Liver (tissue), 9 donors: Measurements from ENCODE around the gene VWC2. TPM values are rescaled to one million over a fixed set of nuclear protein-coding genes. Genes with fewer than 3 reads are reported as not detected.

ENCODE experiments used
- DNase-seq: peaks from one replicate; pipeline ENCODE4 v3.0.0-alpha.2; 2017; ENCODE audit warnings: low spot score
- H3K27ac ChIP-seq, 2 donors: one replicate each; pipeline ENCODE4 v1.7.0; 2013; ENCODE audit warnings: inconsistent platforms in 2 of 2, low read length in 2 of 2, control low read depth in 1 of 2, low read depth in 1 of 2, mild to moderate bottlenecking in 1 of 2
- H3K27me3 ChIP-seq, 4 donors: one replicate each; pipeline versions ENCODE4 v1.6.1 to v1.7.0; 2013; ENCODE audit warnings: low read length in 3 of 4, inconsistent platforms in 1 of 4, mild to moderate bottlenecking in 1 of 4, moderate library complexity in 1 of 4; ENCODE audit not compliant: control insufficient read depth in 4 of 4, insufficient read depth in 4 of 4
- H3K36me3 ChIP-seq, 4 donors: one replicate each; pipeline versions ENCODE4 v1.6.1 to v1.7.0; 2013; ENCODE audit warnings: low read length in 3 of 4, mild to moderate bottlenecking in 3 of 4, low read depth in 1 of 4, moderate library complexity in 1 of 4; ENCODE audit not compliant: control insufficient read depth in 4 of 4, insufficient read depth in 3 of 4
- H3K4me1 ChIP-seq, 4 donors: one replicate each; pipeline versions ENCODE4 v1.6.1 to v1.7.0; 2013; ENCODE audit warnings: low read length in 3 of 4, mild to moderate bottlenecking in 3 of 4, moderate library complexity in 1 of 4; ENCODE audit not compliant: control insufficient read depth in 4 of 4, insufficient read depth in 4 of 4
- H3K4me3 ChIP-seq, 3 donors: one replicate each; pipeline versions ENCODE4 v1.6.1 to v1.7.0; 2013; ENCODE audit warnings: low read length in 3 of 3, control low read depth in 1 of 3, low read depth in 1 of 3, mild to moderate bottlenecking in 1 of 3
- H3K9ac ChIP-seq, 2 donors: one replicate each; pipeline ENCODE4 v1.7.0; 2013; ENCODE audit warnings: low read length in 2 of 2, mild to moderate bottlenecking in 2 of 2, moderate library complexity in 2 of 2, control low read depth in 1 of 2, low read depth in 1 of 2
- H3K9me3 ChIP-seq, 4 donors: one replicate each; pipeline versions ENCODE4 v1.6.1 to v1.7.0; 2013; ENCODE audit warnings: low read length in 3 of 4; ENCODE audit not compliant: control insufficient read depth in 4 of 4
- ATF3 ChIP-seq: IDR thresholded peaks from 2 replicates; pipeline ENCODE4 v1.6.1; 2016; ENCODE audit warnings: antibody characterized with exemption
- CTCF ChIP-seq: fragments of 150-350 bp; IDR thresholded peaks from 2 replicates; pipeline ENCODE4 v1.5.1; 2017; ENCODE audit warnings: improper control_type of control experiment, low read depth, low read length; ENCODE audit not compliant: missing input control
- EGR1 ChIP-seq, 2 donors: IDR thresholded peaks; 2 replicates each; pipeline ENCODE4 v1.6.1; 2016 to 2018; ENCODE audit warnings: antibody characterized with exemption in 2 of 2, low read depth in 2 of 2
- FOXA1 ChIP-seq: IDR thresholded peaks from 2 replicates; pipeline ENCODE4 v1.6.1; 2016; ENCODE audit warnings: antibody characterized with exemption
- FOXA2 ChIP-seq: IDR thresholded peaks from 2 replicates; pipeline ENCODE4 v1.6.1; 2016; ENCODE audit warnings: antibody characterized with exemption
- GABPA ChIP-seq, 2 donors: IDR thresholded peaks in 1 of 2; conservative IDR thresholded peaks in 1 of 2; 2 replicates each; pipeline ENCODE4 v1.6.1; 2016; ENCODE audit warnings: antibody characterized with exemption in 2 of 2, mild to moderate bottlenecking in 1 of 2, moderate library complexity in 1 of 2
- HNF4A ChIP-seq, 2 donors: conservative IDR thresholded peaks; 2 replicates each; pipeline ENCODE4 v1.6.1; 2016; ENCODE audit warnings: antibody characterized with exemption in 2 of 2, mild to moderate bottlenecking in 2 of 2
- HNF4G ChIP-seq: IDR thresholded peaks from 2 replicates; pipeline ENCODE4 v1.6.1; 2016; ENCODE audit warnings: antibody characterized with exemption
- JUND ChIP-seq, 2 donors: IDR thresholded peaks; 2 replicates each; pipeline ENCODE4 v1.6.1; 2016; ENCODE audit warnings: antibody characterized with exemption in 2 of 2
- MAX ChIP-seq: IDR thresholded peaks from 2 replicates; pipeline ENCODE4 v1.6.1; 2016; ENCODE audit warnings: antibody characterized with exemption
- NR2F2 ChIP-seq: IDR thresholded peaks from 2 replicates; pipeline ENCODE4 v1.6.1; 2016; ENCODE audit warnings: antibody characterized with exemption
- RAD21 ChIP-seq, 2 donors: IDR thresholded peaks; 2 replicates each; pipeline ENCODE4 v1.6.1; 2016; ENCODE audit warnings: antibody characterized with exemption in 2 of 2, mild to moderate bottlenecking in 2 of 2
- REST ChIP-seq: IDR thresholded peaks from 2 replicates; pipeline ENCODE4 v1.6.1; 2016; ENCODE audit warnings: antibody characterized with exemption, mild to moderate bottlenecking
- RXRA ChIP-seq, 2 donors: IDR thresholded peaks; 2 replicates each; pipeline ENCODE4 v1.6.1; 2017 to 2018; ENCODE audit warnings: antibody characterized with exemption in 2 of 2, mild to moderate bottlenecking in 1 of 2
- SP1 ChIP-seq: IDR thresholded peaks from 2 replicates; pipeline ENCODE4 v1.6.1; 2018; ENCODE audit warnings: antibody characterized with exemption, mild to moderate bottlenecking
- TAF1 ChIP-seq: conservative IDR thresholded peaks from 2 replicates; pipeline ENCODE4 v1.6.1; 2016; ENCODE audit warnings: antibody characterized with exemption, mild to moderate bottlenecking
- YY1 ChIP-seq: IDR thresholded peaks from 2 replicates; pipeline ENCODE4 v1.6.1; 2016; ENCODE audit warnings: antibody characterized with exemption, mild to moderate bottlenecking
- ZBTB33 ChIP-seq: IDR thresholded peaks from 2 replicates; pipeline ENCODE4 v1.6.1; 2016; ENCODE audit warnings: antibody characterized with exemption
- WGBS: extraction: QIAGEN DNeasy Blood & Tissue Kit; methylation state at CpG from one replicate; pipeline ENCODE4 v1.1.7; 2013; 5-methylcytosine and 5-hydroxymethylcytosine counted together
- polyA plus RNA-seq, 2 donors: library from polyadenylated mRNA; stranded (reverse) in 1 of 2; unstranded in 1 of 2; fragments of 200-250 nt in 1 of 2; fragments of >200 nt in 1 of 2; fragmentation: Nextera tagmentation in 1 of 2; extraction: Ambion mirVana in 1 of 2; gene quantifications; one replicate each; pipeline versions ENCODE4 v1.2.1 to v1.2.3, GENCODE V29; 2013 to 2015
- total RNA-seq, 2 donors: library from RNA; depleted of rRNA; stranded (reverse); fragments of >200 nt; gene quantifications; one replicate each; pipeline ENCODE4 v1.2.3, GENCODE V29; 2014
- donor health status: healthy.
- donor health status: healthy.
- donor health status: healthy.
- donor health status: healthy.
- donor health status: healthy.

Gene VWC2
- total and polyA plus RNA-seq, 4 donors: not detected

- 59% methylated on average over 2 of the region's 2 CpGs for WGBS
- no peak for DNase-seq
- H3K27me3 ChIP-seq: peaks cover 0 to 4% (median 3%) of the 10 kb centered on the region in 4 donors
- TF ChIP-seq NR2F2 (no peak), TAF1 (no peak), FOXA1 (no peak), JUND (IDR thresholded peaks at IDR 0.05) (no peak), ZBTB33 (no peak), HNF4A (conservative IDR thresholded peaks at IDR 0.05) (no peak), MAX (no peak), RAD21 (IDR thresholded peaks at IDR 0.05) (no peak), EGR1 (IDR thresholded peaks at IDR 0.05; ENCODE audit: low read depth in 2 of 2) (no peak), RXRA (IDR thresholded peaks at IDR 0.05) (no peak), HNF4G (no peak), ATF3 (no peak), YY1 (no peak), FOXA2 (no peak), GABPA (IDR thresholded peaks at IDR 0.05 in 1 of 2, conservative IDR thresholded peaks at IDR 0.05 in 1 of 2) (no peak), CTCF (no peak), SP1 (no peak), REST (no peak)
- no peak overlapping the region for H3K27ac ChIP-seq
- H3K36me3 ChIP-seq: no peaks in the 10 kb centered on the region
- H3K4me3 ChIP-seq: no peak overlapping the region
- peaks cover 0 to 3% (median 0%) of the 10 kb centered on the region in 4 donors for H3K9me3 ChIP-seq
- no peaks in the 10 kb centered on the region for H3K4me1 ChIP-seq
- no peak overlapping the region for H3K9ac ChIP-seq
These were observed 16.8 kb downstream of the VWC2 start for GRCh38 chr7:49790209-49790608.
